ENCODE data around the gene CASD1. TPM values are rescaled to one million over a fixed set of nuclear protein-coding genes. Genes with fewer than 3 reads are reported as not detected.

CASD1 gene
- total RNA-seq, 1 donor from 2014 or later: 30.2 TPM

DNA sequence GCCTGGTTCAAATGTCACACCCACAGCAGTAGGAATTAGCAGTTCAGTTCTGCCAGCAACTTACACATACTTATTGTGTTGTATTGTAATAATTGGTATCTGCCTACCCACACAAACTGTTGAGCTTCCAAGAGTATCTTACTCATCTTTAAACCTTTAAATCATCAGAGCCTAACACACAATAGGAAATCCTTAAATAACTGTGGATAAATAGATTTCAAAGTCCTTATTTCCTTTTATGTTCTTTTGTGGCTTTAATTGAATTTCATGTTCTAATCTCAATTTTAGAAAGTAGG, 3.9 kb downstream of the CASD1 start:
- Mint-ChIP-seq H3K27me3 (no peaks in the 10 kb centered on the region), H3K9me3 (no peaks in the 10 kb centered on the region), H3K4me1 (ENCODE audit: unreplicated experiment) (peaks cover 50% of the 10 kb centered on the region), H3K27ac (peak overlapping the region; percentile 14), H3K36me3 (peaks cover 5% of the 10 kb centered on the region), H3K4me3 (peak overlapping the region; percentile 91)
- no peak for DNase-seq (ENCODE audit: extremely low spot score, unreplicated experiment)
- TF ChIP-seq, protein P1, sequence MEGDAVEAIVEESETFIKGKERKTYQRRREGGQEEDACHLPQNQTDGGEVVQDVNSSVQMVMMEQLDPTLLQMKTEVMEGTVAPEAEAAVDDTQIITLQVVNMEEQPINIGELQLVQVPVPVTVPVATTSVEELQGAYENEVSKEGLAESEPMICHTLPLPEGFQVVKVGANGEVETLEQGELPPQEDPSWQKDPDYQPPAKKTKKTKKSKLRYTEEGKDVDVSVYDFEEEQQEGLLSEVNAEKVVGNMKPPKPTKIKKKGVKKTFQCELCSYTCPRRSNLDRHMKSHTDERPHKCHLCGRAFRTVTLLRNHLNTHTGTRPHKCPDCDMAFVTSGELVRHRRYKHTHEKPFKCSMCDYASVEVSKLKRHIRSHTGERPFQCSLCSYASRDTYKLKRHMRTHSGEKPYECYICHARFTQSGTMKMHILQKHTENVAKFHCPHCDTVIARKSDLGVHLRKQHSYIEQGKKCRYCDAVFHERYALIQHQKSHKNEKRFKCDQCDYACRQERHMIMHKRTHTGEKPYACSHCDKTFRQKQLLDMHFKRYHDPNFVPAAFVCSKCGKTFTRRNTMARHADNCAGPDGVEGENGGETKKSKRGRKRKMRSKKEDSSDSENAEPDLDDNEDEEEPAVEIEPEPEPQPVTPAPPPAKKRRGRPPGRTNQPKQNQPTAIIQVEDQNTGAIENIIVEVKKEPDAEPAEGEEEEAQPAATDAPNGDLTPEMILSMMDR (conservative IDR thresholded peaks at IDR 0.05): no peak

DNA sequence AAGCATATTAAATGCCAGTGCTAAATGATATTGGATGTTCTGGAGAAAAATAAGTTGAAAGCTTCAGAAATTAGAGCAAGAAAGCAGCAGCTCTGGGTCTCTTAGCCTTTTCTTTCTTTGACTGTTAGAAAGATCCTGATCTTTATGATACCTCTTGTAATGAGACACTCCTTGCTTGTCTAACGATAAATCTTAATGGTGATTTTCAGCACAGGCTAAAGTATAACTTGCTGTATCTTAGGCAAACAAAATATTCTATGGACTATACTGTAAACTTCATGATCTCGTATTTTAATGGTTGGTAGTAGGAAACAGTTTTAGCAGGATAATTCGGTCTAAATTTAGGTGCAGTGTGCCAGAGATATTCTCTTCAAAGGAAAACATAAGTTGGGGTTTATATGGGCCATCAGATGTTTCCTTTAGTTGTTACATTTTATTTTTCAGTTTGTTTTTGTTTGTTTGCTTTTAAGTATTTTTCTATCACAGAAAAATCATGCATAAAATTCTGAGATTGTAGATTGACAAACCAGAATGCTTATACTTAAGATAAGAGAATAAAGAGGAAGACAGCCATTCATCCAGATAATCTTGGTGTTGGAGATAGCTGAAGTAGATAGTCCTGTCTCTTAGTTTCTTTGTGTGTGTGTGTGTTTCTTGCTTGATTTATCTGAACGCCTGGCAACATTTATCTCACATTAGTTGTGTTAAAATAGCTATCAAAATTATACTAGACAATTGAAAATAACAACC, 4.7 kb downstream of the CASD1 start:
- Mint-ChIP-seq H3K4me3 (peak overlapping the region; percentile 50), H3K36me3 (peaks cover 9% of the 10 kb centered on the region), H3K9me3 (no peaks in the 10 kb centered on the region), H3K27ac (peak overlapping the region; percentile 3), H3K4me1 (ENCODE audit: unreplicated experiment) (peaks cover 49% of the 10 kb centered on the region), H3K27me3 (no peaks in the 10 kb centered on the region)
- DNase-seq (ENCODE audit: extremely low spot score, unreplicated experiment): no peak
- TF ChIP-seq, protein P1 (conservative IDR thresholded peaks at IDR 0.05): no peak

DNA sequence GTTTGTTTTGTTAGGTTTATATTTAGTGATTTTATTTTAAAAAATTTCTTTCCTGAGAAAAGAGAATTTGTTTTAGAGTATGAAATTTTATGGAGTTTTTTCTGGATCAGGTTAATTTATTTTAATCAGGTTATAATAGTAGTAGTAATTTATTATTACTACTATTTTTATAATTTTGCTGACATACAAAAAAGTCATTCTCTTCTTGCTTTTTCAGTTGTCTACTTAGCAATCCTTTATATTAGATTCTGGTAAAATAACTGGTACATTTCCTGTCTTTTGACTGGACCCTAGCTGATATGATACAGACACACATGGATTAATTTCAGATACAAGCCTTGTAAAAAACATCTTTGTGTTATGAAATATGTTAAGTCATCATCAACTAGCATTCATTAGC, 5.3 kb downstream of the CASD1 start:
- DNase-seq (ENCODE audit: extremely low spot score, unreplicated experiment): no peak
- peaks cover 49% of the 10 kb centered on the region for H3K4me1 Mint-ChIP-seq (ENCODE audit: unreplicated experiment)
- no peak overlapping the region for H3K27ac Mint-ChIP-seq
- H3K27me3 Mint-ChIP-seq: no peaks in the 10 kb centered on the region
- TF ChIP-seq, protein P1 (conservative IDR thresholded peaks at IDR 0.05): no peak
- H3K4me3 Mint-ChIP-seq: no peak overlapping the region
- H3K9me3 Mint-ChIP-seq: no peaks in the 10 kb centered on the region
- H3K36me3 Mint-ChIP-seq: peaks cover 13% of the 10 kb centered on the region

- TF ChIP-seq, protein P1 (conservative IDR thresholded peaks at IDR 0.05): no peak
- Mint-ChIP-seq H3K4me3 (no peak overlapping the region), H3K9me3 (no peaks in the 10 kb centered on the region), H3K27ac (no peak overlapping the region), H3K36me3 (peaks cover 26% of the 10 kb centered on the region), H3K27me3 (no peaks in the 10 kb centered on the region), H3K4me1 (ENCODE audit: unreplicated experiment) (no peaks in the 10 kb centered on the region)
- no peak for DNase-seq (ENCODE audit: extremely low spot score, unreplicated experiment)
Measured at GRCh38 chr7:94525923-94526322, 16.3 kb downstream of the CASD1 start.

DNA sequence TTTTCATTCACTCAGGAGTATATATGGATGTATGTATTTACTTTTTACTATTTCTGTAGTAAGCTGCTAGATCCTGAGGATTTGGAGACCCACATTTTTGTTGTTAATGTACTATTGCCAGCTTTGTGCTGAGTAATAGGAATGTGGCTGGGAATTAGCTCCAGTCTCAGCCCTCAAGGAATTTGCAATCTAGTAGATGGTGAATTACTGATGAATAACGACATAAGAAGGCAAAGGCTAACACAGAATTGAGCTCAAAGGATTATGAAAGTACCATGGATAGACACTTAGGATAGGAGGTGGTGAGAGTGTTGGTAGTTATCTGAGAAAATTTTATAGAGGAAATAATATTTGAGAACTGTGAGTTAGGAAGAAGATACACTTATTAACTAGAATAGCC, 19.9 kb downstream of the CASD1 start:
- H3K4me1 Mint-ChIP-seq (ENCODE audit: unreplicated experiment): no peaks in the 10 kb centered on the region
- H3K9me3 Mint-ChIP-seq: no peaks in the 10 kb centered on the region
- DNase-seq (ENCODE audit: extremely low spot score, unreplicated experiment): no peak
- TF ChIP-seq, protein P1 (conservative IDR thresholded peaks at IDR 0.05): no peak
- H3K36me3 Mint-ChIP-seq: peaks cover 18% of the 10 kb centered on the region
- no peak overlapping the region for H3K4me3 Mint-ChIP-seq
- no peak overlapping the region for H3K27ac Mint-ChIP-seq
- no peaks in the 10 kb centered on the region for H3K27me3 Mint-ChIP-seq
